Subcutaneous adipose tissue (tissue), 4 donors: ENCODE measurements around the gene RAPGEF4. TPM values are rescaled to one million over a fixed set of nuclear protein-coding genes. Genes with fewer than 3 reads are reported as not detected.

Source experiments
- total RNA-seq, 4 donors: library from RNA; depleted of rRNA; stranded (reverse); fragments of >200 nt; gene quantifications; one replicate each; pipeline ENCODE4 v1.1.0, GENCODE V29; 2016
- TF ChIP-seq, protein P1 (sequence below): fragments of 450-650 bp; IDR thresholded peaks from one replicate; pipeline ENCODE4 v1.5.1; 2016; ENCODE audit warnings: low read depth, mild to moderate bottlenecking, control low read depth, antibody characterized with exemption, moderate library complexity

RAPGEF4 gene
- total RNA-seq, 4 donors from 2014 or later = 7.0 to 15.0 (median 11.2) TPM

DNA sequence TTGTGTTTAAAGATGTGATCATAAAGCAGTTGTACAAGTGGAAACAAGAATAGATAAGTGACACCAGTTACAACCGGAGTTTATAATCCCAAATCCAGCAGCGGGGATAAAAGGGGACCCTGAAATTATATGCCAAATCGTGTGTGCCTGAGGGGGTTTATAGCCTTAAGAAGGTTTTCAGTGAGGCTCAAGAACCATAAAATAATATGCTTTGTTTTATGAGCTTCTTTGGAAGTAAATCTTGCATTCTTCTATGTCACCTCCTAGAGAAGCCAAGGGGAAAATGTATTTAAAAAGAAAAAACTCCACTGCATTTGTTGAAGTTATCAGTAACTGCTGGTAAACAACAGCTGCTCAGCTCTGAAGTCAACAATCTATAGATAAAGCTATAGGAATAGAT lies 314.2 kb downstream of the RAPGEF4 start:
- TF ChIP-seq, protein P1, sequence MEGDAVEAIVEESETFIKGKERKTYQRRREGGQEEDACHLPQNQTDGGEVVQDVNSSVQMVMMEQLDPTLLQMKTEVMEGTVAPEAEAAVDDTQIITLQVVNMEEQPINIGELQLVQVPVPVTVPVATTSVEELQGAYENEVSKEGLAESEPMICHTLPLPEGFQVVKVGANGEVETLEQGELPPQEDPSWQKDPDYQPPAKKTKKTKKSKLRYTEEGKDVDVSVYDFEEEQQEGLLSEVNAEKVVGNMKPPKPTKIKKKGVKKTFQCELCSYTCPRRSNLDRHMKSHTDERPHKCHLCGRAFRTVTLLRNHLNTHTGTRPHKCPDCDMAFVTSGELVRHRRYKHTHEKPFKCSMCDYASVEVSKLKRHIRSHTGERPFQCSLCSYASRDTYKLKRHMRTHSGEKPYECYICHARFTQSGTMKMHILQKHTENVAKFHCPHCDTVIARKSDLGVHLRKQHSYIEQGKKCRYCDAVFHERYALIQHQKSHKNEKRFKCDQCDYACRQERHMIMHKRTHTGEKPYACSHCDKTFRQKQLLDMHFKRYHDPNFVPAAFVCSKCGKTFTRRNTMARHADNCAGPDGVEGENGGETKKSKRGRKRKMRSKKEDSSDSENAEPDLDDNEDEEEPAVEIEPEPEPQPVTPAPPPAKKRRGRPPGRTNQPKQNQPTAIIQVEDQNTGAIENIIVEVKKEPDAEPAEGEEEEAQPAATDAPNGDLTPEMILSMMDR = no peak

DNA sequence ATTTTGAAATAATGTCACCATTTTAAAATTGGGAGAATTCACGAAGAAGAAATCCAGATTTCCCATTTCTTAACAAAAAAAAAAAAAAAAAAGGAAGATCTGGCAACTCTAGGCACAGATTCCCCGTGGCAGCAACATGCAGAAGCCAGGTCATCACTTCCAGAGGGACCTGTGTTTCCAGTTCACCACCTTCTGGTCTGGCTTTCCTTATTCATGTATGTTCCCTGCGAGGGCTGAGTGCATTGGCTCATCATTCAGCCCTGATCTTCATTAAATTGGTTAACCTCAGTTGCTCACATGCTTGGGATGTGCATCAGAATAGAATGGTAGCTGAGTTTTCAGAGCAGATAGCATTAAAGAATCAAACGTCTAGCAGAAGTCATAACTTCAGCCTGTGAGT lies 315.0 kb downstream of the RAPGEF4 start:
- TF ChIP-seq, protein P1 = no peak

DNA sequence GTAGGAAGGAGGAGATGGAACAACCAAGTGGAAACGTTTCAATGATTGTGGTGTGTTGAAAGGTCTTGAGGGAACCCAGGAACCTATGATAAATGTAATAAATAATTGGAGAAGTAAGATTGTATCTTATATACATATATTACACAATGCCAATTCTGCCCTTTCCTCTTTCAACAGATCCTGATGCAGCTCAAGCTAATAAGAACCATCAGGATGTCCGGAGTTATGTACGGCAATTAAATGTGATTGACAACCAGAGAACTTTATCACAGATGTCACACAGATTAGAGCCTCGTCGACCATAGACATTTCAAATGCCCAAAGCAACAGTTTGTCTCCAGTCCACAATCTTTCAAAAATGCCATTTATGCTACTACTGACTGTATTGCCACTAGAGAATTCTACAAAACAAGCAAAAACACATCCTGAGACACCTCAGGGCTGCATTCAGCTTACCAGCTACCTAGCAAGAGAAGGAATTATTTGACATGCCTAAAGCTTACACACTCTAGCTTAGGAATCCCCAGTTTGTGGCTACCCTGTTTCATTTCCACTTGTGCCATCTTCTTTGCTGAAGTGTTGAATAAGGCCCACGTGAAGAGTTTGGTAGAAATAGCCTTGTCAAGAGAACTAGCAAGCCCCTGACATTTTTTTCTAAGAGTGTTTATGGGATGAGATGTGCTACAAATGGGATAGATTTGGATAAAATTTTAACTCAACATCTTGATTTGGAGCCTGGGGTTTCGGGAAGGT lies 316.0 kb downstream of the RAPGEF4 start:
- TF ChIP-seq, protein P1 = no peak

DNA sequence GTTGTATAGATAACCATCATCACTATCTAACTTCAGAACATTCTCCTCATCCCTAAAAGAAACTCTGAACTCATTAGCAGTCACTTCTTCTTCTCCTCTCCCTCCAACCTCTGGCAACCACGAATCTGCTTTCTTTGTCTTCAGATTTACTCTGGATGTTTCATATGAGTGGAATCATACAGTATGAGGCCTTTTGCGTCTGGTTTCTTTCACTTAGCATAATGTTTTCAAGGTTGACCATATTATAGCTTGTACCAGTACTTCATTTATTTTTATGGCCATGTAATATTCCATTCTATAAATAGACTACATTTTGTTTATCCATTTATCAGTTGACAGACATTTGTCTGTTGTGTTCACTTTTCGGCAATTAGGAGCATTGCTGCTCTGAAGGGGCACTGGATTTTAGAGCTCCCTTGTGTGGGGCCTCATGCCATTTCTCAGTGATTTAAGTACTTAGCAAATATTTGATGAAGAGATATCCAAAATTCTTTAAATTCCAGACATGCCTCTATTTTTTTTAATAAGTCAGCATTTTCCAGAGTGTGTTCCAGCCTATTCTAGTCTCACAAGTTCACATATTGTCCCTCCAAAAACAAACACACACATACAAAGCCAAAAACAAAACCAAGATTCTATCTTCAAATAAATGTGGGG lies 317.5 kb downstream of the RAPGEF4 start:
- TF ChIP-seq, protein P1 = no peak

DNA sequence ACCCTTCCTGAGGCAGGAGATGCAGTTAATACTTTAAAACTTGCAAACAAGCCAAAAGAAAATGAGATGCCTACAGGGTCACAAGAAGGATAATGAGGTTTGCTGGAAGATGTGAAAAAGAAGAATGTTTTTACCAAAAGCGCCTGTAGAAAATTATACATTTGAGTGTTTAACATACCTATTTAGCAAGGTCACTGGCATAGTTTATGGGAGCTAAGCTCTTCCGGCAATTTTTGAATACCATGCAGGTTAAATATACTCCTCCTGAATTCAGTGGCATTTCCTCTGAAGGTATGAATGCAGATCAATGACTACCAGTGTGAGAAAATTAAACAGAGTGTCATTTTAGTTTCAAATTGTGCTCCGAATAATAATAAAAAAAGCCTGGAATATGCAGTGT lies 318.8 kb downstream of the RAPGEF4 start:
- TF ChIP-seq, protein P1 = no peak

DNA sequence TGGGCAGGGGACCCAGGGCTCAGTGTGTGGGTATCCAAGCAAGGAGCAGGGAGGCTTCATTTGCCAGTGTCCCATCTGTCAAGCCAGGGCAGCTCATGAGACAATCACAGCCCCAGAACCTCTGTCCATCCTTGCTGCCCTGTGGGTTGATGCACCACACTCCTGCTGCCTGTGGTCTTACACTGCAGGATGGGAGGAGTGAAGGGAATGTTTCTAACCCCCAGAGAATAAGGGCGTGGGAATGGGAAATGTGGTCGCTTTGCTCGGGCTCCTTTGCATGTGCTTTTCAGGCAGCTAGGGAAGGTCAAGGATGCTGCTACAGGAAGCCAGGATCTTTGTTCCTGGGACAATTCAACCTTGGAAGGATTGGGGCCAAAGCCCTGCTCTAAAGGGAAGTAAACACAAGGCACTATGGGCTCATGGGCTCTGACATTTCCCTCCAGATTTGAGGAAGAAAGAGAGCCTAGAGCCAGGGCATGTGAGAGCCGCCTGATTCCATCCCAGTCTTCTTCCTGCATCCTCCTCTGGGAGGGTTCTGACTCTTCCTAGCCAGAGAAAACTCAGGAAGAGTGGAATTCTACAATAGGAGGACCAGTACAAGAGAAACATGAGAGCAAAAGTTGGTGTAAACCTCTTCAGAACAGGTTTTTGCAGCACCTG lies 321.2 kb downstream of the RAPGEF4 start:
- TF ChIP-seq, protein P1 = no peak

DNA sequence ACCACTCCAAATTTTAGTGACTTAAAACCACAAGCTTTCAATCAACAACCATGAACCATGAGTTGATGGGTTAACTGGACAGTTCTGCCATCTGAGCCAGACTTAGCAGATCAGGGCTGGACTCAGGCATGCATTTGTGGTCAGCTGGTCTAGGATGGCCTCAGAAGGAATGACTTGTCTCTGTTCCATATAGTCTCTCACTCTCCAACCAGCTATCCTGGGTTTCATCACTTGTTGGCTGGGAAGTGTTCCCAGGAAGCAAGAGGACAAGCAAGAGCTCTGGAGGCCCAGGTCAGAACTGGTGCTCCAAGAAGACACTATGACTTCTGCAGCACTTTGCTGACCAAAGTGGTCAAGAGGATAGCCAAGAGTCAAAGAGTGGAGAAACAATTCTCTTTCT lies 322.5 kb downstream of the RAPGEF4 start:
- TF ChIP-seq, protein P1 = no peak
